HEK293 (cell line): ENCODE results near the gene C8G.

ENCODE experiments used
- CTCF ChIA-PET: fragments of 350-600 bp; formaldehyde crosslinking; extraction: SDS; loops from one replicate; lab custom pipeline; 2021; ENCODE audit warnings: antibody characterized with exemption; lab: Yijun Ruan, JAX
- POLR2A ChIA-PET: fragments of 300-600 bp; formaldehyde crosslinking; extraction: SDS; loops from one replicate; lab custom pipeline; 2020; ENCODE audit warnings: antibody characterized with exemption, inconsistent platforms; lab: Yijun Ruan, JAX
- H3K27ac ChIP-seq: fragments of 200-500 bp; sonication (Bioruptor generic); 2 replicates; pipeline ENCODE4 v1.5.1; 2014; ENCODE audit warnings: low read depth, low read length, control low read depth, inconsistent platforms; ENCODE audit errors: extremely low read depth
- H3K36me3 ChIP-seq, 2 experiments: fragments of 200-500 bp in 1 of 2; sonication (Bioruptor generic) in 1 of 2; 1 replicate in 1 of 2; 2 replicates in 1 of 2; pipeline ENCODE4 v1.5.1; 2014 to 2017; ENCODE audit warnings: inconsistent platforms in 2 of 2, low read length in 2 of 2; ENCODE audit not compliant: control insufficient read depth in 2 of 2, insufficient read depth in 1 of 2
- H3K4me1 ChIP-seq: fragments of 200-500 bp; sonication (Bioruptor generic); 2 replicates; pipeline ENCODE4 v1.5.1; 2014; ENCODE audit warnings: mild to moderate bottlenecking, low read length, inconsistent platforms; ENCODE audit not compliant: control insufficient read depth, insufficient read depth
- H3K4me3 ChIP-seq: 2 replicates; pipeline ENCODE4 v1.5.1; 2011; ENCODE audit warnings: low read depth, mild to moderate bottlenecking, control low read depth, low read length, moderate library complexity
- H3K9me3 ChIP-seq: fragments of 200-500 bp; sonication (Bioruptor generic); 2 replicates; pipeline ENCODE4 v1.5.1; 2014; ENCODE audit warnings: low read depth, low read length, inconsistent platforms; ENCODE audit not compliant: control insufficient read depth, insufficient read depth
- PRDM10 ChIP-seq: fragments of 450-650 bp; formaldehyde crosslinking; IDR thresholded peaks from 2 replicates; pipeline ENCODE4 v1.5.1; 2016; ENCODE audit warnings: missing biosample characterization, missing genetic modification characterization
- PRDM6 ChIP-seq: fragments of 450-650 bp; formaldehyde crosslinking; IDR thresholded peaks from 2 replicates; pipeline ENCODE4 v1.5.1; 2017; ENCODE audit warnings: missing biosample characterization, missing genetic modification characterization
- SP3 ChIP-seq: fragments of 450-650 bp; formaldehyde crosslinking; IDR thresholded peaks from 2 replicates; pipeline ENCODE4 v1.5.1; 2016; ENCODE audit warnings: missing biosample characterization, missing genetic modification characterization
- ZBTB20 ChIP-seq: fragments of 450-650 bp; formaldehyde crosslinking; IDR thresholded peaks from 2 replicates; pipeline ENCODE4 v1.5.1; 2016; ENCODE audit warnings: missing biosample characterization, missing genetic modification characterization
- ZBTB26 ChIP-seq: fragments of 450-650 bp; formaldehyde crosslinking; optimal IDR thresholded peaks from 2 replicates; pipeline ENCODE3; 2016; ENCODE audit warnings: missing biosample characterization, mild to moderate bottlenecking, missing genetic modification characterization
- ZBTB48 ChIP-seq: fragments of 450-650 bp; formaldehyde crosslinking; IDR thresholded peaks from 2 replicates; pipeline ENCODE4 v1.5.1; 2016; ENCODE audit warnings: missing biosample characterization, missing genetic modification characterization
- ZFHX2 ChIP-seq: fragments of 450-650 bp; formaldehyde crosslinking; conservative IDR thresholded peaks from 2 replicates; pipeline ENCODE4 v1.5.1; 2016; ENCODE audit warnings: missing biosample characterization, missing genetic modification characterization
- ZNF311 ChIP-seq: fragments of 450-650 bp; formaldehyde crosslinking; IDR thresholded peaks from 2 replicates; pipeline ENCODE4 v1.5.1; 2017; ENCODE audit warnings: missing biosample characterization, missing genetic modification characterization, borderline replicate concordance
- ZNF350 ChIP-seq: fragments of 450-650 bp; formaldehyde crosslinking; IDR thresholded peaks from 2 replicates; pipeline ENCODE4 v1.5.0; 2017; ENCODE audit warnings: missing biosample characterization, mild to moderate bottlenecking, missing genetic modification characterization
- ZNF398 ChIP-seq: fragments of 450-650 bp; formaldehyde crosslinking; IDR thresholded peaks from 2 replicates; pipeline ENCODE4 v1.5.1; 2017; ENCODE audit warnings: missing biosample characterization, missing genetic modification characterization
- ZNF423 ChIP-seq: fragments of 450-650 bp; formaldehyde crosslinking; IDR thresholded peaks from 2 replicates; pipeline ENCODE4 v1.5.1; 2016; ENCODE audit warnings: missing biosample characterization, missing genetic modification characterization
- ZNF529 ChIP-seq: fragments of 450-650 bp; formaldehyde crosslinking; IDR thresholded peaks from 2 replicates; pipeline ENCODE4 v1.5.1; 2017; ENCODE audit warnings: missing genetic modification characterization, missing biosample characterization; ENCODE audit not compliant: insufficient replicate concordance
- ZNF544 ChIP-seq: fragments of 450-650 bp; formaldehyde crosslinking; IDR thresholded peaks from 2 replicates; pipeline ENCODE4 v1.5.0; 2017; ENCODE audit warnings: missing biosample characterization, missing genetic modification characterization
- ZNF549 ChIP-seq: fragments of 450-650 bp; IDR thresholded peaks from 2 replicates; pipeline ENCODE4 v1.5.1; 2018; ENCODE audit warnings: missing biosample characterization, missing genetic modification characterization, mild to moderate bottlenecking, inconsistent platforms, moderate library complexity
- ZNF600 ChIP-seq: fragments of 450-650 bp; formaldehyde crosslinking; IDR thresholded peaks from 2 replicates; pipeline ENCODE4 v1.5.1; 2016; ENCODE audit warnings: missing biosample characterization, missing genetic modification characterization
- ZNF664 ChIP-seq: fragments of 450-650 bp; formaldehyde crosslinking; IDR thresholded peaks from 2 replicates; pipeline ENCODE4 v1.5.1; 2016; ENCODE audit warnings: missing biosample characterization, missing genetic modification characterization
- ZNF777 ChIP-seq: fragments of 450-650 bp; formaldehyde crosslinking; IDR thresholded peaks from 2 replicates; pipeline ENCODE4 v1.5.1; 2017; ENCODE audit warnings: missing biosample characterization, missing genetic modification characterization, borderline replicate concordance
- ZNF843 ChIP-seq: fragments of 450-650 bp; formaldehyde crosslinking; IDR thresholded peaks from 2 replicates; pipeline ENCODE4 v1.5.1; 2016; ENCODE audit warnings: missing biosample characterization, missing genetic modification characterization
- TF ChIP-seq, protein P1 (sequence below): fragments of 450-650 bp; formaldehyde crosslinking; IDR thresholded peaks from 2 replicates; pipeline ENCODE4 v1.5.1; 2016; ENCODE audit warnings: missing biosample characterization, missing genetic modification characterization

The C8G gene

DNA sequence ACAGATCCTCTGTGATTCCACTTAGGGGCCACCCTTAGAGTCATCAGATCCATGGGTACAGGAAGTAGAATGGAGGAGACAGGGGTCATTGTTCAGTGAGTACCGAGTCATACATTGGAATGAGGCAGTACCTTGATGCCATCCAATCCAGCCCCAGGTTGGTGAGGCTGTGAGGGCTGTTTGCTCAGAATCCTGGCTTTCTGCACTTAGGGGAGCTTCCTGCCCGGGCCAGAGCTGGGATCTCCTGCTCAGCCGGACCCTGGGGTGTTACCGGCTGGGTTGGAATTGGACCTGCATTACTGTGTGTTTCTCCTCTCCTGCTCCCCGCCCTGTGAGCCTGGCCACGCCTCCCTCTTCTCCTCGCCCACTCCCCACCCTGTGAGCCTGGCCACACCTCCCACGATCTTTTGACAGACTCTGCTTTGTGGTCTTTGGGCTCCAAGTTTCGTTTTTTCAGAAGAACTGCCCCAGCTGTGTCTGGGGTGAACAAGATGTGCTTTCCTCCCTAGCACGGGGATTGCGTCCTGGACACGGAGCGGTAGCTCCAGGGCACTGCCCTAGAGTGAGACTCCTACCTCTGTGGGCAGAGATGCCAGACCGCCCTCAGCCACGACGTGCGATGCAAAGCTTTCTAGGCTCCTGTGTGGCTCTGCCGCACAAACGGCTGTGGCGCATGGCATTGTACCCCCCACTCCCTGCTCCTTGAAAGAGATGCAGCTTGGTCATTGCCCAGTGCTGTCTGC is 43.4 kb upstream of the C8G start (continued):
- TF ChIP-seq ZBTB26 (no peak), ZNF529 (no peak), ZNF398 (tag by site-specific recombination) (no peak), ZNF600 (tag by site-specific recombination) (0 out of 2 replicates have a peak, but pooled peaks have one; percentile 54), ZFHX2 (peak; percentile 73)

DNA sequence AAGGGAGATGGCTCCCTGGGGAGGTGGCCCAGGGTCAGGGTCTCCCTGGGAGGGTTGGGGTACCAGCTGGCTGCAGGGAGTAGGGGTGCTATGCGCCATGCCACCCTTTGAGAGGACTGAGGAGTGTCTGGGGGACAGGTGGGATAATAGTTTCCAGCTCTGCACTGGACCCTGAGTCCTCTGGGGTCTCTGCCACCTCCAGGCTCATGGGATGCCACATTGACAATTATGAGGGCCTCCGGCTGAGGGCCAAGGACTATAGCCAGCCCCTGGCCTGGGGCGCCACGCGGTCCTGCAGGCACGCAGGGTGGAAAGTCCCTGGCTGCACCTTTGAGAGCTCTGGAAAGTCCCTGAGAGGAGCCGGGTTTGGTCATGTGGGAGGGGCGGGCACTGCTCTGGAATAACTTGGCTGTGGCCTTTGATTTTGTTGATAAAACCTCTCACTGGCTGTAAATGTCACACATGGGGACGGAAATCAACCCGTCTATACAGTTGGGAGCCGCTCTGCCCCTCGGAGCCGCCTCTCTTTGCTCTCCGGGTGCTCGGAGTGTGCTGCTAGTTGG is 42.7 kb upstream of the C8G start:
- 0 out of 2 replicates have a peak overlapping the region, but pooled peaks have one; percentile 16 for H3K27ac ChIP-seq

More for the DNA sequence above, 42.7 kb upstream of the C8G start:
- ChIA-PET CTCF (interaction anchor here (0.5 to 0.7 kb wide), 2 partner anchors 127 to 230 kb away, joined by 3 read pairs; no protein-coding TSS in a partner anchor), POLR2A (interaction anchor here (0.5 to 1.5 kb wide), 3 partner anchors 16 to 59 kb away, joined by 3 to 7 read pairs (median 5); partner anchors contain the start of gene TRAF2)
- no peak overlapping the region for H3K4me3 ChIP-seq
- peaks cover 19 to 72% of the 10 kb centered on the region in 2 experiments; a peak in 2 of 3 replicates for H3K36me3 ChIP-seq
- H3K4me1 ChIP-seq, result no peaks in the 10 kb centered on the region
- H3K9me3 ChIP-seq, result no peaks in the 10 kb centered on the region
- no peak for TF ChIP-seq ZBTB26
- TF ChIP-seq PRDM6 (tag by site-specific recombination), result no peak
- no peak for TF ChIP-seq ZNF544 (tag by site-specific recombination)
- no peak for TF ChIP-seq ZNF311
- TF ChIP-seq SP3 (tag by site-specific recombination), result no peak
- TF ChIP-seq ZNF423 (tag by site-specific recombination), result no peak
- TF ChIP-seq PRDM10 (tag by site-specific recombination), result no peak
- no peak for TF ChIP-seq ZBTB20
- TF ChIP-seq ZBTB48 (tag by site-specific recombination), result no peak
- no peak for TF ChIP-seq ZNF664 (tag by site-specific recombination)
- TF ChIP-seq ZNF777 (tag by site-specific recombination), result no peak
- TF ChIP-seq, protein P1, sequence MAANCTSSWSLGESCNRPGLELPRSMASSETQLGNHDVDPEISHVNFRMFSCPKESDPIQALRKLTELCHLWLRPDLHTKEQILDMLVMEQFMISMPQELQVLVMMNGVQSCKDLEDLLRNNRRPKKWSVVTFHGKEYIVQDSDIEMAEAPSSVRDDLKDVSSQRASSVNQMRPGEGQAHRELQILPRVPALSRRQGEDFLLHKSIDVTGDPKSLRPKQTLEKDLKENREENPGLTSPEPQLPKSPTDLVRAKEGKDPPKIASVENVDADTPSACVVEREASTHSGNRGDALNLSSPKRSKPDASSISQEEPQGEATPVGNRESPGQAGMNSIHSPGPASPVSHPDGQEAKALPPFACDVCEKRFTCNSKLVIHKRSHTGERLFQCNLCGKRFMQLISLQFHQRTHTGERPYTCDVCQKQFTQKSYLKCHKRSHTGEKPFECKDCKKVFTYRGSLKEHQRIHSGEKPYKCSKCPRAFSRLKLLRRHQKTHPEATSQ (tag by site-specific recombination), result no peak
- TF ChIP-seq ZNF843 (tag by site-specific recombination), result no peak
- no peak for TF ChIP-seq ZNF350
- no peak for TF ChIP-seq ZNF549 (tag by site-specific recombination)
